HepG2 (cell line): ENCODE data around the gene FRAS1. TPM values are rescaled to one million over a fixed set of nuclear protein-coding genes. Genes with fewer than 3 reads are reported as not detected.

Source experiments
- BCL6 ChIP-seq: IDR thresholded peaks from 2 replicates; pipeline ENCODE4 v1.6.1; 2016; ENCODE audit warnings: missing genetic modification reagents, missing compliant biosample characterization
- BRCA1 ChIP-seq: sonication (generic); formaldehyde crosslinking; IDR thresholded peaks from 2 replicates; pipeline ENCODE4 v1.4.0; 2020; ENCODE audit warnings: missing genetic modification reagents
- ELF4 ChIP-seq: sonication (generic); formaldehyde crosslinking; IDR thresholded peaks from 2 replicates; pipeline ENCODE4 v1.5.0; 2020; ENCODE audit warnings: missing genetic modification reagents, mild to moderate bottlenecking, moderate library complexity, borderline replicate concordance
- HIVEP1 ChIP-seq: sonication (generic); formaldehyde crosslinking; IDR thresholded peaks from 2 replicates; pipeline ENCODE4 v1.4.0; 2020; ENCODE audit warnings: mild to moderate bottlenecking, missing genetic modification reagents
- JUND ChIP-seq: sonication (generic); formaldehyde crosslinking; IDR thresholded peaks from 2 replicates; pipeline ENCODE4 v1.8.0; 2022; ENCODE audit warnings: mild to moderate bottlenecking, missing genetic modification reagents
- KDM2A ChIP-seq: sonication (generic); formaldehyde crosslinking; IDR thresholded peaks from 2 replicates; pipeline ENCODE4 v1.4.0; 2020; ENCODE audit warnings: low read depth, missing genetic modification reagents, borderline replicate concordance
- MED1 ChIP-seq: sonication (generic); formaldehyde crosslinking; IDR thresholded peaks from 2 replicates; pipeline ENCODE4 v1.4.0; 2020; ENCODE audit warnings: missing genetic modification reagents
- PATZ1 ChIP-seq: sonication (generic); formaldehyde crosslinking; IDR thresholded peaks from 2 replicates; pipeline ENCODE4 v1.4.0; 2020; ENCODE audit warnings: missing genetic modification reagents
- PAXIP1 ChIP-seq: sonication (generic); formaldehyde crosslinking; conservative IDR thresholded peaks from 2 replicates; pipeline ENCODE4 v1.4.0; 2020; ENCODE audit warnings: mild to moderate bottlenecking, missing genetic modification reagents, moderate library complexity
- POLR2G ChIP-seq: fragments of 200-400 bp; formaldehyde crosslinking; IDR thresholded peaks from 2 replicates; pipeline ENCODE4 v1.6.1; 2018; ENCODE audit warnings: mild to moderate bottlenecking, low read depth, low read length, moderate library complexity
- RBFOX2 ChIP-seq: fragments of 200-400 bp; formaldehyde crosslinking; IDR thresholded peaks from 2 replicates; pipeline ENCODE4 v1.6.1; 2017; ENCODE audit warnings: low read depth, mild to moderate bottlenecking, low read length
- RFXANK ChIP-seq: IDR thresholded peaks from 2 replicates; pipeline ENCODE4 v1.6.1; 2016
- SAFB2 ChIP-seq: sonication (generic); formaldehyde crosslinking; IDR thresholded peaks from 2 replicates; pipeline ENCODE4 v1.5.1; 2020; ENCODE audit warnings: missing genetic modification reagents, low read depth, mild to moderate bottlenecking, borderline replicate concordance
- STAG1 ChIP-seq: sonication (generic); formaldehyde crosslinking; IDR thresholded peaks from 2 replicates; pipeline ENCODE4 v1.4.0; 2020; ENCODE audit warnings: missing genetic modification reagents
- TCF7 ChIP-seq: sonication (generic); IDR thresholded peaks from 2 replicates; pipeline ENCODE4 v1.6.1; 2016; ENCODE audit warnings: antibody characterized with exemption, low read depth
- ZNF143 ChIP-seq: sonication (generic); formaldehyde crosslinking; IDR thresholded peaks from 2 replicates; pipeline ENCODE4 v1.4.0; 2020; ENCODE audit warnings: missing genetic modification reagents
- ZNF18 ChIP-seq: sonication (generic); formaldehyde crosslinking; IDR thresholded peaks from 2 replicates; pipeline ENCODE4 v1.8.0; 2022; ENCODE audit warnings: mild to moderate bottlenecking, missing genetic modification reagents; ENCODE audit not compliant: insufficient replicate concordance
- ZNF232 ChIP-seq: sonication (generic); formaldehyde crosslinking; IDR thresholded peaks from 2 replicates; pipeline ENCODE4 v1.4.0; 2020; ENCODE audit warnings: missing genetic modification reagents, borderline replicate concordance
- ZNF543 ChIP-seq: sonication (generic); formaldehyde crosslinking; IDR thresholded peaks from 2 replicates; pipeline ENCODE4 v1.4.0; 2020; ENCODE audit warnings: mild to moderate bottlenecking, missing genetic modification reagents
- ZNF574 ChIP-seq: sonication (generic); formaldehyde crosslinking; IDR thresholded peaks from 2 replicates; pipeline ENCODE4 v1.4.0; 2020; ENCODE audit warnings: missing genetic modification reagents
- polyA plus RNA-seq, 8 experiments: library from polyadenylated mRNA; depleted of rRNA in 3 of 8; stranded (reverse) in 7 of 8; unstranded in 1 of 8; fragments of >200 nt; fragmentation: Illumina TruSeq in 4 of 8; extraction: Trizol in 4 of 8; gene quantifications; 2 replicates each; pipeline versions ENCODE4 v1.2.1 to v1.2.3, GENCODE V29; 2011 to 2016; ENCODE audit warnings: low read depth in 4 of 8, missing spikeins in 1 of 8, mixed read lengths in 1 of 8; ENCODE audit not compliant: insufficient read depth in 1 of 8
- total RNA-seq, 5 experiments: library from RNA; depleted of rRNA; stranded (reverse); fragments of >200 nt; fragmentation: Illumina TruSeq; extraction: Trizol; gene quantifications; 2 replicates each; pipeline ENCODE4 v1.2.3, GENCODE V29; 2016; ENCODE audit warnings: low read depth in 1 of 5

Gene FRAS1
- total and polyA plus RNA-seq, 2 of the 13 experiments (the other 11 are each of a cell fraction or from before 2014, with no cell fraction given), result 22.5 to 31.6 TPM

GRCh38 chr4:78057135-78057599, at the start of gene FRAS1 (continued):
- no peak for TF ChIP-seq ELF4 (CRISPR knock-in tag)
- peak; percentile 35; the same call in 1 of the 2 replicates for TF ChIP-seq ZNF574 (CRISPR knock-in tag)
- peak; percentile 44; the same call in 1 of the 2 replicates for TF ChIP-seq ZNF232 (CRISPR knock-in tag)
- TF ChIP-seq ZNF18 (CRISPR knock-in tag), result peak; percentile 25
- TF ChIP-seq TCF7, result peak; percentile 33; the same call in 1 of the 2 replicates
- peak; percentile 34; the same call in 1 of the 2 replicates for TF ChIP-seq ZNF143 (CRISPR knock-in tag)
- TF ChIP-seq PAXIP1 (CRISPR knock-in tag), result peak; percentile 14; the same call in 1 of the 2 replicates
- TF ChIP-seq BRCA1 (CRISPR knock-in tag), result 0 out of 2 replicates have a peak, but pooled peaks have one; percentile 21
- peak; percentile 23; the same call in 1 of the 2 replicates for TF ChIP-seq MED1
- no peak for TF ChIP-seq RFXANK (CRISPR knock-in tag)
- peak; percentile 8; the same call in 1 of the 2 replicates for TF ChIP-seq ZNF543 (CRISPR knock-in tag)
- peak; percentile 88 for TF ChIP-seq RBFOX2
- TF ChIP-seq BCL6 (CRISPR knock-in tag), result peak; percentile 35; the same call in 1 of the 2 replicates
- peak; percentile 26 for TF ChIP-seq STAG1 (CRISPR knock-in tag)
- TF ChIP-seq POLR2G, result peak; percentile 57; the same call in 1 of the 2 replicates
- TF ChIP-seq SAFB2 (CRISPR knock-in tag), result peak; percentile 53; the same call in 1 of the 2 replicates
- peak; percentile 83 for TF ChIP-seq PATZ1 (CRISPR knock-in tag)
- peak; percentile 53; the same call in 1 of the 2 replicates for TF ChIP-seq JUND (CRISPR knock-in tag)
- 0 out of 2 replicates have a peak, but pooled peaks have one; percentile 43 for TF ChIP-seq HIVEP1 (CRISPR knock-in tag)
- TF ChIP-seq KDM2A (CRISPR knock-in tag), result peak; percentile 50
